HepG2 (cell line): ENCODE measurements around the gene TCF12. TPM values are rescaled to one million over a fixed set of nuclear protein-coding genes. Genes with fewer than 3 reads are reported as not detected.

Source experiments
- AHR ChIP-seq: IDR thresholded peaks from 2 replicates; pipeline ENCODE4 v1.6.1; 2018; ENCODE audit warnings: missing genetic modification reagents, missing compliant biosample characterization
- HDAC6 ChIP-seq: fragments of 200-600 bp; sonication (generic); IDR thresholded peaks from 2 replicates; pipeline ENCODE4 v1.7.0; 2017; ENCODE audit warnings: mild to moderate bottlenecking, antibody characterized with exemption, low read length, low read depth
- KDM1A ChIP-seq: IDR thresholded peaks from 2 replicates; pipeline ENCODE4 v1.6.1; 2016; ENCODE audit warnings: missing compliant biosample characterization
- KLF9 ChIP-seq: IDR thresholded peaks from 2 replicates; pipeline ENCODE4 v1.6.1; 2016; ENCODE audit warnings: low read depth
- NBN ChIP-seq: fragments of 450-650 bp; conservative IDR thresholded peaks from 2 replicates; pipeline ENCODE4 v1.6.1; 2017
- PTBP1 ChIP-seq: fragments of 200-400 bp; formaldehyde crosslinking; IDR thresholded peaks from 2 replicates; pipeline ENCODE4 v1.6.1; 2018; ENCODE audit warnings: low read length, low read depth; ENCODE audit not compliant: poor library complexity, severe bottlenecking
- YEATS2 ChIP-seq: sonication (generic); formaldehyde crosslinking; IDR thresholded peaks from 2 replicates; pipeline ENCODE4 v1.4.0; 2020; ENCODE audit warnings: missing genetic modification reagents, borderline replicate concordance
- YEATS4 ChIP-seq: sonication (generic); formaldehyde crosslinking; IDR thresholded peaks from 2 replicates; pipeline ENCODE4 v1.4.0; 2020; ENCODE audit warnings: missing genetic modification reagents, borderline replicate concordance
- ZBTB42 ChIP-seq: sonication (generic); formaldehyde crosslinking; IDR thresholded peaks from 2 replicates; pipeline ENCODE4 v1.5.0; 2020; ENCODE audit warnings: mild to moderate bottlenecking, missing genetic modification reagents
- ZC3H4 ChIP-seq: sonication (generic); formaldehyde crosslinking; IDR thresholded peaks from 2 replicates; pipeline ENCODE4 v1.4.0; 2020; ENCODE audit warnings: missing genetic modification reagents, borderline replicate concordance
- ZNF253 ChIP-seq: sonication (generic); formaldehyde crosslinking; IDR thresholded peaks from 2 replicates; pipeline ENCODE4 v1.8.0; 2022; ENCODE audit warnings: mild to moderate bottlenecking, missing genetic modification reagents, borderline replicate concordance
- ZNF33A ChIP-seq: sonication (generic); formaldehyde crosslinking; IDR thresholded peaks from 2 replicates; pipeline ENCODE4 v1.5.1; 2020; ENCODE audit warnings: missing genetic modification reagents, mild to moderate bottlenecking, moderate library complexity, borderline replicate concordance
- ZNF510 ChIP-seq: sonication (generic); formaldehyde crosslinking; IDR thresholded peaks from 2 replicates; pipeline ENCODE4 v1.4.0; 2020; ENCODE audit warnings: low read depth, mild to moderate bottlenecking, missing genetic modification reagents
- polyA plus RNA-seq, 8 experiments: library from polyadenylated mRNA; depleted of rRNA in 3 of 8; stranded (reverse) in 7 of 8; unstranded in 1 of 8; fragments of >200 nt; fragmentation: Illumina TruSeq in 4 of 8; extraction: Trizol in 4 of 8; gene quantifications; 2 replicates each; pipeline versions ENCODE4 v1.2.1 to v1.2.3, GENCODE V29; 2011 to 2016; ENCODE audit warnings: low read depth in 4 of 8, missing spikeins in 1 of 8, mixed read lengths in 1 of 8; ENCODE audit not compliant: insufficient read depth in 1 of 8
- total RNA-seq, 5 experiments: library from RNA; depleted of rRNA; stranded (reverse); fragments of >200 nt; fragmentation: Illumina TruSeq; extraction: Trizol; gene quantifications; 2 replicates each; pipeline ENCODE4 v1.2.3, GENCODE V29; 2016; ENCODE audit warnings: low read depth in 1 of 5
- TF ChIP-seq, protein P1 (sequence below): sonication (generic); formaldehyde crosslinking; conservative IDR thresholded peaks from 2 replicates; pipeline ENCODE4 v1.4.0; 2020; ENCODE audit warnings: missing genetic modification reagents
- TF ChIP-seq, protein P2 (sequence below): sonication (generic); formaldehyde crosslinking; IDR thresholded peaks from 2 replicates; pipeline ENCODE4 v1.9.0; 2021; ENCODE audit warnings: missing genetic modification reagents, borderline replicate concordance
- TF ChIP-seq, protein P3 (sequence below): sonication (generic); formaldehyde crosslinking; IDR thresholded peaks from 2 replicates; pipeline ENCODE4 v1.4.0; 2020; ENCODE audit warnings: mild to moderate bottlenecking, missing genetic modification reagents
- TF ChIP-seq, protein P4 (sequence below): fragments of 450-650 bp; IDR thresholded peaks from 2 replicates; pipeline ENCODE4 v1.6.1; 2016
- TF ChIP-seq, protein P5 (sequence below): sonication (generic); formaldehyde crosslinking; IDR thresholded peaks from 2 replicates; pipeline ENCODE4 v1.8.1; 2023; ENCODE audit warnings: mild to moderate bottlenecking, moderate library complexity, missing genetic modification reagents
- TF ChIP-seq, protein P6 (sequence below): IDR thresholded peaks from 2 replicates; pipeline ENCODE4 v1.6.1; 2016

Gene TCF12
- total and polyA plus RNA-seq, 2 of the 13 experiments (the other 11 are each of a cell fraction or from before 2014, with no cell fraction given) = 48.6 to 51.1 TPM

DNA sequence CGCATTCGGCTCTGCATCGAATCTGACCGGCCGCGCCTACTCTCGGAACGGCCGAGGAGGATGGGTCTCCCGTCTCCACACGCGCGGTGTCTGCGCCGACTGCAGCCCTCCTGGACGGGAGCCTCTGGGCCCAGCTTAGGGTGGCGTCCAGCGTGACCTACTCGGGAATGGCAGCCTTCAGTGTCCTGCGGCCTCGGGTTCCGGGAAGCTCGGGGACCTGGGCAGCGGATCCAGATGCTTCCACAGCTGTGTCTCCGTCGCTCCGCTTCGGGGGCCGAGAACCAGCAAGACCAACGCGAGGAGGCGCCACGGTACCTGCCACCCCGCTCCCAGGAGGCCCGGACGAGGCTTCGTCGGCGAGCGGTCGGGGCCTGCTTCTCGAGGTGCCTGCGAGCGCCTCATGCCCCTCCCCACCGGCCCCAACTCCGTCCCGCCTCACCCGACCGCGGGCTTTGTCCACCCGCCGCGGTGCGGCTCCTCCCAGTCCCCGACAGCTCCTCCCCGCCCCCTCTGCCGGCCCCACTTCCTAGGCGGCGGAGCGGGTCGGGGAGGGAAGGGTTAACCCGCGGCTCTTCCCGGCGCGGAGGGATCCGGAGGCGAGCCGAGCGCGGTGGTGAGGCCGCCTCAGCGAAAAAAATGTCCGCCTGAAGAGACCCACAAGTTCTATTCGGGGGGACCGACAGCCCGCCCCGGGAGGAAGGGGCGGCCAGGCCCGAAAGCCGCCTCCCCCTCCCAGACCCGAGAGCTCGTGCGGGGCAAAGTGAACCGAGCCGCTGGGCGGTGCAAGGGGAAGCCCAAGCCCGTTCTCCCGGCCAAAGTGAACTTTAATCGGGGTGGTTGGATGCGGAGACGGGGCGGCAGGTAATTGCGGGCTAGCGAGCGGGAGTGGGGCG, at the start of gene TCF12 (continued):
- peak; percentile 37; the same call in 1 of the 2 replicates for TF ChIP-seq ZC3H4 (CRISPR knock-in tag)
- TF ChIP-seq, protein P1, sequence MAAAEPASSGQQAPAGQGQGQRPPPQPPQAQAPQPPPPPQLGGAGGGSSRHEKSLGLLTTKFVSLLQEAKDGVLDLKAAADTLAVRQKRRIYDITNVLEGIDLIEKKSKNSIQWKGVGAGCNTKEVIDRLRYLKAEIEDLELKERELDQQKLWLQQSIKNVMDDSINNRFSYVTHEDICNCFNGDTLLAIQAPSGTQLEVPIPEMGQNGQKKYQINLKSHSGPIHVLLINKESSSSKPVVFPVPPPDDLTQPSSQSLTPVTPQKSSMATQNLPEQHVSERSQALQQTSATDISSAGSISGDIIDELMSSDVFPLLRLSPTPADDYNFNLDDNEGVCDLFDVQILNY = peak; percentile 60; the same call in 1 of the 2 replicates
- 0 out of 2 replicates have a peak, but pooled peaks have one; percentile 29 for TF ChIP-seq ZNF253
- TF ChIP-seq KDM1A (CRISPR knock-in tag) = peak; percentile 15; the same call in 1 of the 2 replicates
- no peak for TF ChIP-seq NBN
- TF ChIP-seq YEATS2 (CRISPR knock-in tag) = peak; percentile 93
- TF ChIP-seq PTBP1 = no peak
- TF ChIP-seq ZNF33A = no peak
- TF ChIP-seq, protein P2, sequence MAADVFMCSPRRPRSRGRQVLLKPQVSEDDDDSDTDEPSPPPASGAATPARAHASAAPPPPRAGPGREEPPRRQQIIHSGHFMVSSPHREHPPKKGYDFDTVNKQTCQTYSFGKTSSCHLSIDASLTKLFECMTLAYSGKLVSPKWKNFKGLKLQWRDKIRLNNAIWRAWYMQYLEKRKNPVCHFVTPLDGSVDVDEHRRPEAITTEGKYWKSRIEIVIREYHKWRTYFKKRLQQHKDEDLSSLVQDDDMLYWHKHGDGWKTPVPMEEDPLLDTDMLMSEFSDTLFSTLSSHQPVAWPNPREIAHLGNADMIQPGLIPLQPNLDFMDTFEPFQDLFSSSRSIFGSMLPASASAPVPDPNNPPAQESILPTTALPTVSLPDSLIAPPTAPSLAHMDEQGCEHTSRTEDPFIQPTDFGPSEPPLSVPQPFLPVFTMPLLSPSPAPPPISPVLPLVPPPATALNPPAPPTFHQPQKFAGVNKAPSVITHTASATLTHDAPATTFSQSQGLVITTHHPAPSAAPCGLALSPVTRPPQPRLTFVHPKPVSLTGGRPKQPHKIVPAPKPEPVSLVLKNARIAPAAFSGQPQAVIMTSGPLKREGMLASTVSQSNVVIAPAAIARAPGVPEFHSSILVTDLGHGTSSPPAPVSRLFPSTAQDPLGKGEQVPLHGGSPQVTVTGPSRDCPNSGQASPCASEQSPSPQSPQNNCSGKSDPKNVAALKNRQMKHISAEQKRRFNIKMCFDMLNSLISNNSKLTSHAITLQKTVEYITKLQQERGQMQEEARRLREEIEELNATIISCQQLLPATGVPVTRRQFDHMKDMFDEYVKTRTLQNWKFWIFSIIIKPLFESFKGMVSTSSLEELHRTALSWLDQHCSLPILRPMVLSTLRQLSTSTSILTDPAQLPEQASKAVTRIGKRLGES (CRISPR knock-in tag) = peak; percentile 34; the same call in 1 of the 2 replicates
- no peak for TF ChIP-seq HDAC6
- peak; percentile 88; the same call in 1 of the 2 replicates for TF ChIP-seq KLF9 (CRISPR knock-in tag)
- TF ChIP-seq, protein P3, sequence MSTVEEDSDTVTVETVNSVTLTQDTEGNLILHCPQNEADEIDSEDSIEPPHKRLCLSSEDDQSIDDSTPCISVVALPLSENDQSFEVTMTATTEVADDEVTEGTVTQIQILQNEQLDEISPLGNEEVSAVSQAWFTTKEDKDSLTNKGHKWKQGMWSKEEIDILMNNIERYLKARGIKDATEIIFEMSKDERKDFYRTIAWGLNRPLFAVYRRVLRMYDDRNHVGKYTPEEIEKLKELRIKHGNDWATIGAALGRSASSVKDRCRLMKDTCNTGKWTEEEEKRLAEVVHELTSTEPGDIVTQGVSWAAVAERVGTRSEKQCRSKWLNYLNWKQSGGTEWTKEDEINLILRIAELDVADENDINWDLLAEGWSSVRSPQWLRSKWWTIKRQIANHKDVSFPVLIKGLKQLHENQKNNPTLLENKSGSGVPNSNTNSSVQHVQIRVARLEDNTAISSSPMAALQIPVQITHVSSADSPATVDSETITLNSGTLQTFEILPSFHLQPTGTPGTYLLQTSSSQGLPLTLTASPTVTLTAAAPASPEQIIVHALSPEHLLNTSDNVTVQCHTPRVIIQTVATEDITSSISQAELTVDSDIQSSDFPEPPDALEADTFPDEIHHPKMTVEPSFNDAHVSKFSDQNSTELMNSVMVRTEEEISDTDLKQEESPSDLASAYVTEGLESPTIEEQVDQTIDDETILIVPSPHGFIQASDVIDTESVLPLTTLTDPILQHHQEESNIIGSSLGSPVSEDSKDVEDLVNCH (CRISPR knock-in tag) = no peak
- TF ChIP-seq, protein P4, sequence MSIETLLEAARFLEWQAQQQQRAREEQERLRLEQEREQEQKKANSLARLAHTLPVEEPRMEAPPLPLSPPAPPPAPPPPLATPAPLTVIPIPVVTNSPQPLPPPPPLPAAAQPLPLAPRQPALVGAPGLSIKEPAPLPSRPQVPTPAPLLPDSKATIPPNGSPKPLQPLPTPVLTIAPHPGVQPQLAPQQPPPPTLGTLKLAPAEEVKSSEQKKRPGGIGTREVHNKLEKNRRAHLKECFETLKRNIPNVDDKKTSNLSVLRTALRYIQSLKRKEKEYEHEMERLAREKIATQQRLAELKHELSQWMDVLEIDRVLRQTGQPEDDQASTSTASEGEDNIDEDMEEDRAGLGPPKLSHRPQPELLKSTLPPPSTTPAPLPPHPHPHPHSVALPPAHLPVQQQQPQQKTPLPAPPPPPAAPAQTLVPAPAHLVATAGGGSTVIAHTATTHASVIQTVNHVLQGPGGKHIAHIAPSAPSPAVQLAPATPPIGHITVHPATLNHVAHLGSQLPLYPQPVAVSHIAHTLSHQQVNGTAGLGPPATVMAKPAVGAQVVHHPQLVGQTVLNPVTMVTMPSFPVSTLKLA = no peak
- TF ChIP-seq AHR (CRISPR knock-in tag) = peak; percentile 74; the same call in 1 of the 2 replicates
- no peak for TF ChIP-seq ZNF510 (CRISPR knock-in tag)
- TF ChIP-seq, protein P5, sequence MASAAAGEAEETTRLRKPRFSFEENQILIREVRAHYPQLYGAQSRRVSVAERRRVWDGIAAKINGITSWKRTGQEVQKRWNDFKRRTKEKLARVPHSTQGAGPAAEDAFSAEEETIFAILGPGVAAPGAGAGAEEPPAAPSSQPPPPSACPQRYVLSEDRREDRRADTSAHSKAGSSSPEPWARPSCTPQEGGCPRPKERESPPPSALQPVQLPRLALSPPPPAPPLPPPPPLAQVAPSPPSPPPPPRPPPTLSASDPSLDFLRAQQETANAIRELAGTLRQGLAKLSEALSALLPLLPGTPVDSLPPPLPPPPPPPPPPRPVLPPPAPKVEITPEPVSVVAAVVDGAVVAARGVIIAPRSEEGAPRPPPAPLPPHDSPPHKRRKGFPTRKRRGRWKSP (CRISPR knock-in tag) = 0 out of 2 replicates have a peak, but pooled peaks have one; percentile 72
- TF ChIP-seq ZBTB42 (CRISPR knock-in tag) = no peak
- peak; percentile 93 for TF ChIP-seq YEATS4 (CRISPR knock-in tag)
- TF ChIP-seq, protein P6, sequence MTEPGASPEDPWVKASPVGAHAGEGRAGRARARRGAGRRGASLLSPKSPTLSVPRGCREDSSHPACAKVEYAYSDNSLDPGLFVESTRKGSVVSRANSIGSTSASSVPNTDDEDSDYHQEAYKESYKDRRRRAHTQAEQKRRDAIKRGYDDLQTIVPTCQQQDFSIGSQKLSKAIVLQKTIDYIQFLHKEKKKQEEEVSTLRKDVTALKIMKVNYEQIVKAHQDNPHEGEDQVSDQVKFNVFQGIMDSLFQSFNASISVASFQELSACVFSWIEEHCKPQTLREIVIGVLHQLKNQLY (CRISPR knock-in tag) = peak; percentile 51; the same call in 1 of the 2 replicates
